ENCODE measurements around the gene ENTREP3.

ENTREP3 gene

GRCh38 chr1:155199792-155200191 lies 55.5 kb downstream of the ENTREP3 start:
- no peak for DNase-seq (ENCODE audit: low spot score)

GRCh38 chr1:155198547-155198906 lies 56.8 kb downstream of the ENTREP3 start:
- no peak for DNase-seq (ENCODE audit: low spot score)

GRCh38 chr1:155197901-155198546 lies 57.3 kb downstream of the ENTREP3 start:
- DNase-seq (ENCODE audit: low spot score): no peak

All from germinal center (tissue), 1 donor.